SIG-M5 (cell line): ENCODE data around the gene TMEM87B.

Experiments
- DNase-seq: peaks from one replicate; lab custom pipeline; 2025; lab: John Stamatoyannopoulos, UW

TMEM87B gene, protein sequence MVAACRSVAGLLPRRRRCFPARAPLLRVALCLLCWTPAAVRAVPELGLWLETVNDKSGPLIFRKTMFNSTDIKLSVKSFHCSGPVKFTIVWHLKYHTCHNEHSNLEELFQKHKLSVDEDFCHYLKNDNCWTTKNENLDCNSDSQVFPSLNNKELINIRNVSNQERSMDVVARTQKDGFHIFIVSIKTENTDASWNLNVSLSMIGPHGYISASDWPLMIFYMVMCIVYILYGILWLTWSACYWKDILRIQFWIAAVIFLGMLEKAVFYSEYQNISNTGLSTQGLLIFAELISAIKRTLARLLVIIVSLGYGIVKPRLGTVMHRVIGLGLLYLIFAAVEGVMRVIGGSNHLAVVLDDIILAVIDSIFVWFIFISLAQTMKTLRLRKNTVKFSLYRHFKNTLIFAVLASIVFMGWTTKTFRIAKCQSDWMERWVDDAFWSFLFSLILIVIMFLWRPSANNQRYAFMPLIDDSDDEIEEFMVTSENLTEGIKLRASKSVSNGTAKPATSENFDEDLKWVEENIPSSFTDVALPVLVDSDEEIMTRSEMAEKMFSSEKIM

DNA sequence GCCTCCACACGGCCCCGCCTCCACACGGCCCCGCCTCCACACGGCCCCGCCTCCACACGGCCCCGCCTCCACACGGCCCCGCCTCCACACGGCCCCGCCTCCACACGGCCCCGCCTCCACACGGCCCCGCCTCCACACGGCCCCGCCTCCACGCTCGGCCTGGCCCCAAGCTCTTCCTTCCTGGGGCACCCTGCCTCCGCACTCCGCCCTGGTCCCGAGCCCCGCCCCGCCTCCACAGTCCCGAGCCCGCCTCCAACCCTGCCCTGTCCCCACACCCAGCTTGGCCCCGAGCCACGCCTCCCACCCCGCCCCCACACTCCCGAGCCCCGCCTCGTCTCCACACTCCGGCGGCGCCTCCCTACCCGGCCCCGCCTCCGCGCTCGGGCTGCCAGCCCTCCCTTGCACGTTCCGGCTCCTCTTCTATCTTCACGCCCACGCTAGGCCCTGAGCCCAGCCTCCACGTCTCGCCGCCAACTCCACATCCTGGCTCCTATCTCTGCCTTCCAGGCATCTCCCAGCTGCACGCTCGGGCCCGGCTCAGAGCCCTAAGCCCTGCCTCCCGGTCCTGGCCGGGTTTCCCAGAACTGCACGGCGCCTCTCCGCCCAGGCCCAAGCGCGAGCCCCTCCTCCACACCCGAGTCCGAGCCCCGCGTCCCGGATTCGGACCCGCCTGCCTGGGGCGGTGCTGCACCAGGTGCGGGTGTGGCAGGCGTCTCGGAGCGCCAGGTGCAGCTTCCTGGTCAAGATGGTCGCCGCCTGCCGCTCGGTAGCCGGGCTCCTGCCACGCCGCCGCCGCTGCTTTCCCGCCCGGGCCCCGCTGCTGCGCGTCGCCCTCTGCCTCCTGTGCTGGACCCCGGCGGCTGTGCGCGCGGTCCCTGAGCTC, at the start of gene TMEM87B:
TMEM87B (plus strand) TSS at position 423 of the 883 bp plus-strand sequence; CDS start at position 746, 323 bp downstream.
- DNase-seq = peak; percentile 76

DNA sequence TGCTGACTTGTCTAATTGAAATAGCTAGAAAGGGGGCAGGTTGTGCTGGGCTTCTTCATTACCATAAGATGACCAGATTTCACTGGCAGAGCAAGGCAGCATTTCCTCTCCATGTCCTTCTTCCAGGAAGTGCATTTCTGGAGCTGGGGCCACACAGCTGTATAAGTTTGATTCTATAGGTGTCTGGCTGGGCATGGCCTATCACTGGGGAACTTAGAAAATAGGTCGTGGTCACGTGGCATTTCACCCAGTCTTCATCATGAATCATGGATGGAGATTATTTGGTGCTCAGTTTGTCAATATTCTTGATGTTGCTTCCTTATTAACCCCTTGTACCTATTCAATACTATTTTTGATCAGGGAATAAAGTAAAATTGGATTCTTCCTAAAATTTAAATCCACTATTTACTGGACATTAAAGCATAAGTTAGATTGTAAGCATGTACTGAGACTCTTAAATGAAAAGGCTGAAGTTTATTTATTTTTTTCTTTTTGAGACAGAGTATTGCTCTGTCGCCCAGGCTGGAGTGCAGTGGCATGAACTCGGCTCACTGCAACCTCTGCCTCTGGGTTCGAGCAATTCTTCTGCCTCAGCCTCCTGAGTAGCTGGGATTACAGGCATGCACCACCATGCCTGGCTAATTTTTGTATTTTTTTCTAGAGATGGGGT, 49.5 kb upstream of the TMEM87B start:
- no peak for DNase-seq

DNA sequence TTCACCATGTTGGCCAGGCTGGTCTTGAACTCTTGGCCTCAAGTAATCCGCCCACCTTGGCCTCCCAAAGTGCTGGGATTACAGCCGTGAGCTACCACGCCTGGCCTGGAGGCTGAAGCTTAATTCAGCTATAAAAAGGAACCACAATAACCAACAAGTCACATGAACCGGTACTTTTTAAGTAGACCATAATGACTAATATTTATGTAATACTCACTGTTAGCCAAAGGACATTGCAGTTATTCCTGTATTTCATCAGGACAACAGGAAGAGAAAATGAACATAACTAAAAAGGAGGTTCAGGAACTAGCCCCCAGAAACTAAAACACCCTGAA, 49.0 kb upstream of the TMEM87B start:
- peak; percentile 36 for DNase-seq

DNA sequence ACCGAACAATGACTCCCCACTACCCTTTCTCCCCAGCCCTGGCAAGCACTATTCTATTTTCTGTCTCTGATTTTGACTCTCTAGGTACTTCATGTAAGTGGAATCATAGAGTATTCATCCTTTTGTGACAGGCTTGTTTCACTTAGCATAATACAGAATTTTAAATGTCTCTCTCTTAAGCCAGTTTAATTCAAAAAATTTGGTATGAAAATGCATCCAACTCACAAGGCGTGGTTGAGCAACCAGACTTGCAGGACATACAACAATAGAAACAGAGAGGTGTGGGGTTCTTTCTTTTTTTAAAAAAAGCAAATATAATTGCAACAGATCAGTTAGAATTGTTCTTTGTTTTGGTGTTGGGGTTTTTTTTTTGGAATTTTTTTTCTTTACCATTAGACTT, 47.6 kb upstream of the TMEM87B start:
- no peak for DNase-seq

DNA sequence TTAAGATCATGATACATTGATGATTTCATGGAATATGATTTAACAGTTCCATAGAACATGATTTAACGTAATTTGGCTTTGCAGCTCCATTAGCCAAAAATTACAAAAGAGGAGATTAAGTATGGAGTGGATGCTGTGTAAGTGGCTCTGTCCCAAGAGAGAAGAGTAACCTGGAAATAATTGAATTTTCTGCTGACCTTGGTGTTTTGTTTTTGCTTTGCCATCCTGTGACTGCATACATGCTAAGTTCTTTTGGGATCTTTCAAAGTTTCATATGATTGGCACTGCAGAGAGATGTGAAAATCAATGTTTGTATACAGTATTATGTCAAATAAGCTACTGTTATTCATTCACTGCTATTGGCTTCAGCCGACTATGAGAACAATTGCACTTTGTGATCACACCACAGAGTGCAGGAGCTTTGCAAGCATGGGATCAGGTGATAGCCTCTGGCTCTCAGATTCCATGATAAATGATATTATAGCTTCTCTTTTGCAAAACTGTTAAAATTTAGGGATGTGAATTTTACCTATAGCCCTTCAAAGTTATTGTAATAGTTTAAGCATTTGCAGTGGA, 46.1 kb upstream of the TMEM87B start:
- no peak for DNase-seq

DNA sequence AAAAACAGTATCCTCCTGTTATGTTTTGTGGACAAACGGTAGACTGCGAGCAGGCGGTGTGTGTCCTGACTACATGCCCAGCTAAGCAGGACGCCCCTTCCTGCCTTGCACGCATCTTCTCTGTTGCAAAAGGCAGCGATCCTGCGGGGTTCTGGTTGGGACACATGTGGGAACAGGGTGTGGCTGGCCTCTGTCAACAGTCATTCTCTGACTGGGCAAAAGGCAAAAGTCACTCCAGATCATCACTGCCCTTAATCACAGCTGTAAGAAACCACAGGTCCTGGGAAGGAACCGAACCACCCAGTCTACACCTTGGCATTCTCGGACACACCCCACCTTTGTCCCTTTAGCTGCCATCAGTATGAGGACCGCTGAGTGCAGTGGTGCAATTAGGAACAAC, 44.3 kb upstream of the TMEM87B start:
- no peak for DNase-seq

DNA sequence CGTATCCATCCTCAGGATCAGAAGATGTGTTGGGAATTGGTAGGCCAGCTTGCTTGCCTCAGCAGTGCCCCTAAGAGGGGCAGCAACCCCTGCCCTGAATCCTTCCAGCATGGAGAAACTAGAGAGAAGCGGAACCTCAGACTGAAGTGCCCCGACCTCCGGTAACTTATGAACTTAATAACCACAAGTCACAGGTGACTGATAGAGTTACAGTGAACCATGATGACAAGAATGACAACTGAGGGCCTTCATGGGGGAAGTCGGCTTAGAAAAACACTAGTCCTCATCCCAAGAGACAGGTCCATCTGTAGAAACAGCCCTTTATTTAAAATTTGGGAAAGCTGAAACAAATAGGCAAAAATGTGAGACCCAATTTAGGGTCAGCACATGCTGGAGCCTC, 42.5 kb upstream of the TMEM87B start:
- no peak for DNase-seq

DNA sequence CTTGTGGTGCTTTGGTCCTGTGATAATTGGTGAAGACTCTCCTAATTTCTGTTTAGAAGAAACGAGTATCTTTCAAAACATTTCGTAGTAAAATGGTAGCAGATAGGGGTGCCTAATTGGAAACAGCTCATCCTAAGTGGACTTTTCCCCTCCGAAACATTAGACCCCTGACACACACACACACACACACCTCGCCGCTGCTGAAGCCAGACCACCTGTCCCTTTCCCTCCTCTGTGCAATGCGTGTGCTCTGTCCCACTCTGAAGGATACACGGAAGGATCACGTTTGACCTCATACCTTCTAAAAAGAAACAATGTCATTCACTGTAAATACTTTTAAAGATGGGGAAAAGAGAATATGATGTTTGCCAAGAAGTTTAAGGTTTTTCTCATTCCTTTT, 36.2 kb upstream of the TMEM87B start:
- DNase-seq = no peak

DNA sequence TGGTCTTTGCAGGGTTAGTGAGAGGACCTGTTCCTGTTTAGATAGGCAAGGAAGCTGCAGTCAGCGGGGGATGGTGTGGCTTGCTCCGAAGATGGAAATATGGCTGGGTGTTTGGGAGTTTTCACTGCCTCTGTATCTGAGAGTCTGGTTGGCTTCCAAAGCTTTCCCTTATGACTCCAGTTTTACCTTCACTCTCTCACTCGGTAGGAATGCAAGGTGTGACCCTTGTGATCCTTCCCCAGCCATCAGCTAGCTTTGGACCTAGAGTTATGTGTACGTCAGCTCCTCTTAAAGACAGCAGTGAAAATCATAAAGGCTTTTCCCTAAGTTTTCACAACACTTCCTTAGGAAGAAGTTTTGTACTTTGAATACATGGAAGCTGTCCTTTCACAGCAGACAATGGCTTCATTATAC, 35.5 kb upstream of the TMEM87B start:
- no peak for DNase-seq

DNA sequence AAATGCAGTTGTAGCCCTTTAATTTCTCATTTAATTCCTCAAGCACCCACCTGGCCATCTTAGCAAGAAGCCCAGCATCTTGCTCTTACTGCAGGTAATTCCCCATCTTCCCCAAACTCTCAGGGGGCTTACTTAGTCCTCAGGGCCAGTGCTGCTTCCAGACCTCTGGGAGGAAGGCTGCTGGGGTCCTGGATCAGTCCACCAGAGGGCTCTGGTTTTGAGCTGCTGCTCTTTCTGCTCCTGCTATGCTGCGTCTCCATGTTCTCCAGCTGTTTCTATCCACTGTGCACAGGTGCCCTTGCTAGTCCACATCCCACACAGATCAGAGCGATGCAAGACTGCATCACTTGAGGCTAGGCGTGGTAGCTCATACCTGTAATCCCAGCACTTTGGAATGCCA, 34.5 kb upstream of the TMEM87B start:
- DNase-seq = no peak

DNA sequence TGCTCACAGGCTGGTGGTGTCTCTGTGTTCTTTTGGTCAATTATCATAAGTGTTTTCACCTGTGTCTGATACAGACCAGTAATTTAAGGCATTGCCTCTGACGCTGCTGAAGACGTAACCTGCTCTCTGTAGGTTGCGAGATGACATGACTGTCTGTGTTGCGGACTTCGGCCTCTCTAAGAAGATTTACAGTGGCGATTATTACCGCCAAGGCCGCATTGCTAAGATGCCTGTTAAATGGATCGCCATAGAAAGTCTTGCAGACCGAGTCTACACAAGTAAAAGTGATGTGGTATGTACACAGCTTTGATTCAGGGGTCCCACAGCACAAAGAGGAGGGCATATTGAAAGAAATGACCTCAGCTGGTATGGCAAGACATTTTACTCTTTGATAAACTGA, 33.8 kb upstream of the TMEM87B start:
- DNase-seq = no peak

DNA sequence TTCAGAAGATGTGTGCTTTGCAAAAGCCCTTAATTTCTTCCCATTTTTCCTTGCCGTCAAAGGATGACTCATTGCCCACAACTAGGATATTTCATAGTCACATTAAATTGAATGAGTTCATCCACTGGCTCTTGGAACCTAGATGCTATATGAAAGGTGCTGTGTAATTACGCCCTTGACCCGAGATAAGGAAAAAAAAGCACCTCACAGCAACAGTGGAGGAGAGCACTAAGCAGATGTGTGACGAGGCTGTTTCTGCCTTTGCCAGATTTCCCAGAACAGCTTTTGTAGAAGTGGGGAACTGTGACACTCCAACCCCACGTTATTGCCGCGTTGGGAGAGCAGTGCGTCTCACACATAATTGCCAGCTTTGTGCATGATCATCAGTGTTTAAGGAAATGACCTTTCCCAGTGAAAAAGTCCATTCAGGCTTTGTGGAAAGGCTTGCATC, 33.3 kb upstream of the TMEM87B start:
- DNase-seq = no peak

DNA sequence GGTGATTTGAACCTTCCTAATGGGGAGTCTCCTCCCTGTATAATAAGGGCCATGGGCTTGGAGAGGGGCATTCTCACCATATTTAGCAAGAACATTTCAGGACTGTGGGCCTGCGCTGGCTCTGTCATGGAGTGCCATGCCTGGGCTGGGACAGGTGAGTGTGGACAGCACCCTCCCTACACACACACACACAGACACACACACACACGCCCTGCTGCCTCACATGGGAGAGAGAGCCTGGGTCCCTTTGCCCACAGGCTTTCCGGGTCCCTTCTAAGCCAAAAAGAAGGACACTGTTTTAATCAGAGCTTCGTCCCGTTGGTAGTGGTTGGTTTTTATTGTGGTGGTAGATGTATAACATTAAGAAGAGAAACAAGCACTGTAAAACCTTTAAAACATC, 31.4 kb upstream of the TMEM87B start:
- no peak for DNase-seq

DNA sequence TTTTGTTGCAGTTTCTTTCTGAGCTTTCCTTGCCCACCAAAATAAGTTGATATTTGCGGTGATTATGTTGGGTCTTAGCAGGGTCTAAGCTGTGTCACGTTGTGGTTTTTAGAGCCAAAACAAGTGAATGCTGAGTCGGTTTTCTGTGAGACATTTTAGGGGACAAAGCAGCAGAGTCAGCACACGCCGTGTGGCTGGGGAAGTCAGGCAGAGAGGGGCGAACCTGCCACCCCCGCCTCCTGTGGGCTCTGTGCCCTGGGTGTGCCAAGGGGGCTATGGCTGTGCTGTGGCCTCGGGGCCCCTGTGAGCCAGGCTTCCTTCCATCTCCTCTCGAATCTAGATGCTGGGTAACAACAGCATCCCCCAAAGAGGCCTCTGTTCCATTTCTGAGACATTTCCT, 30.8 kb upstream of the TMEM87B start:
- DNase-seq = no peak

DNA sequence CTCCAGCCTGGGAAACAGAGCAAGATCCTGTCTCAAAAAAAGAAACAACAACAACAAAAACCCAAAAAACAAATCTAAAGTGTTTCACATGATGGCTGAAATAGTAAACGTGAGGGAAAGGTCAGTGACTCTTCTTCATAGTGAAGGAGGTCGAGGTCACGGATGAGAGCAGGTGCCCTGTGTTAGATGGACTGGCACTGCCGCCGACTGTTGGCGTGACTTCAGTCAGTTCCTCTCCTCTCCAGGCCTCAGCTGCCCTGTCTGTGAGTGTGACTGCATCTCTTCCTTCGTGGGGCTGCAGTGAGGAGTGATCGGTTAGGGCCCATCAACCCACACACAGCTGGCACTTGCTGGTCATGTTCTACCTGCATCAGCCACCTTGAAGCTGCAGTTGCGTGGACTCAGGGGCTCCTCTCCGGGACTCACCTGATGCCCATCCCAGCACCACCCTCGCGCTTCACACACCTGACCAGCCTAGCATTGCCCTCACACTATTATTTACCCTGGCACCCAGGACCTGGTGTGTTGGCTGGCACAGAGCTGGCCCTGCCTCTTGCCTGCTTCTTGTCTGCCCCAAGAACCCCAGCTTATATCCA, 30.1 kb upstream of the TMEM87B start:
- no peak for DNase-seq

DNA sequence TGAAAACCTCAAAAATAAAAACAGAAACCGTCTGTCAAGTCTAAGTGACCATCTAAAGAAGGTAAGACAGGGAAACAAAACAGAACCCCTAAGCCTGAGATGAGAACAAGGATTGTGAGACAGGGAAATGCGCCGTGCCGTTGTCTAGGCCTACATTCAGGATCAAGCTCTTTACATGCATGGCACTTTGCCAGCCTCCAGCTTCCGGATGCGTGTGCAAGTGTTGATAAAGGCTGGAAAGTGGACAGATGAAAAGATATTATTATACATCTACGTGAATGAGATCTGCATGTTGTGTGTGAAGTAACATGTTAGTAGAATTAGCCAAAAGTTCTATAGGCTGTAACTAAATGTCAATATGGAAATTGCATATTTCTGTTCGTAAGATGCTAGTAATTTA, 28.6 kb upstream of the TMEM87B start:
- no peak for DNase-seq

DNA sequence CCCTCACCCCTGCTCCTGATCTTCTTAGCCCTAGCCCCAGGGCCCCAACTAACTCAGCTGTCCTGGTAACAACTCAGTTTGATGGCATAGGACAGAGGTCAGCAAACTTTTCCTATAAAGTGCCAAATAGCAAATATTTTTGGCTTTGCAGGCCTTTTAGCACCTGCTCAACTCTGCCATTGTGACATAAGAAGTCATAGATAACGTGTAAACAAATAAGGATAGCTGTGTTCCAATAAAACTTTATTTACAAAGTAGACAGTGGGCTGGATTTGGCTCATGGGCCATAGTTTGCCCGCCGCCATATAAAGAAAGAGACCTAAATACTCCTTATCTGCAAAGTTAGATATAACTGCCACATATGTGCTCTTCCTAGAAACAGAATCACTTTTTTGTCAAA, 27.3 kb upstream of the TMEM87B start:
- DNase-seq = no peak

DNA sequence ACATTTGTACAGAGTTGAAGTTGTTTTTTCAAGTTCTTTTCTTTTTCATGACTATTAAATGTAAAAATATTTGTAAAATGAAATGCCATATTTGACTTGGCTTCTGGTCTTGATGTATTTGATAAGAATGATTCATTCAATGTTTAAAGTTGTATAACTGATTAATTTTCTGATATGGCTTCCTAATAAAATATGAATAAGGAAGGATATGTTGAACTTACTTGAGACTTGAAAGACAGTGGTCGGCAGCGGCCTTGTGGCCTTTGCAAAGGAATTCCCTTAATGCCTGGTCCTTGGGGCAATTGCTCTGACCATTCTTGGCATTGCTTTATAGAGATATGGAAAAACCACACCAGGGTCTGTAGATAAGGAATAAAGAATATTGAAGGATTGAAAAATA, 25.9 kb upstream of the TMEM87B start:
- DNase-seq = no peak

DNA sequence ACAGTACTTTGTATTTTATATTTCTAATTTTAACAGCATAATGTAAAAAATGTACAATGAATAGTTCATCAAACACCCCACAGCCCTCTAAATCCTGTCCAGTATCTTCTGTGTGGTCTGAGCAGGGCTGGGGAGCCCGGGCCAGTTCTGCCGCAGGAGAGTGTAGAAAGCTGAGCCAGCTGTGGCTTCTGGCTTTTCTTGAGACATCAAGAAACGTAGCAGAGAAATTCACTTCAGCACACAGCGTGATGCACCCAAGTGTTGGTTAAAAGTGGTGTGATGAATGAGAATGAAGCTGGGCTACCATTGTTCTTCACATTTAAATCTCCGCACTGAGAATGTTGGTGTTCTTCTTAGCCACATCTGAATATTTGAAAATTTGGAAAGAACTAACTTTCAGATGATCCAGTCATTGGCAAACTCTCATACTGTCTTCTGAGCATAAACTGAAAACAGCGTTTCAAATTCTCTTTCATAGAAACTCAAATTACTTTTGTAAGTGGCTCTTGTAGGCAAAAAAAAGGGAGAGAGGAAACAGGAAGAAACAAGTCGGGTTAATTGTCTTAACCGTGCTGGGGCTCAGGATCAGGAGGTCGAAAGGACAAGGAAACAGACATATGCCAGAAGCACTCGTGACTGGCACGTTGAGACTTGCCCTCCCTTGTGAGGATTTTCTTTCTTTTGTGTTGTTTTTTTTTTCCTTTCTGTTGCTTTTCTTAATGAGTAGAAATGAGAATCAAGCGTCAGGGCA, 23.4 kb upstream of the TMEM87B start:
- DNase-seq = no peak

DNA sequence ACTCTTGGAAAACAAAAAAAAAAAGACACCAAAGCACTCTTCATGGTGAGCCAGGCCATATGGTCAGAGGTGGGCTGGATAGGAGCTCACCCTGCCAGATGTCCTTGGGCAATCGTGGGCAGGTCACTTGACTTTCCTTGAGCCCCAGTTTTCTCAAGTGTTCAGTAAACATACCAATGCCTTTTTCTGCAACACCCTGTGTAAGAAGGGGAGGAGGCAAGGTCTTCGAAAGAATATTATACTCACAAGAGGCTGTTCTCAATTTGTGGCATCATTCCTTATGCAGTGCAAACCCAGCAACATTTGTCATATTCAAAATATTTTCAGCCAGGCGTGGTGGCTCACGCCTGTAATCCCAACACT, 22.9 kb upstream of the TMEM87B start:
- no peak for DNase-seq
